ENCODE measurements around the gene ITCH. TPM values are rescaled to one million over a fixed set of nuclear protein-coding genes. Genes with fewer than 3 reads are reported as not detected.

ITCH gene
- total RNA-seq, 1 donor from 2014 or later: 54.8 TPM

GRCh38 chr20:34532756-34533155 is 169.7 kb downstream of the ITCH start:
- DNase-seq: no peak

GRCh38 chr20:34534391-34535165 is 171.5 kb downstream of the ITCH start:
- DNase-seq: no peak

- no peak for DNase-seq
Measured at GRCh38 chr20:34535301-34535840, 172.3 kb downstream of the ITCH start.

GRCh38 chr20:34535857-34536256 is 172.8 kb downstream of the ITCH start:
- DNase-seq: no peak

- DNase-seq: no peak
Measured at GRCh38 chr20:34536798-34537394, 173.8 kb downstream of the ITCH start.

GRCh38 chr20:34537651-34538050 is 174.6 kb downstream of the ITCH start:
- DNase-seq: no peak

GRCh38 chr20:34538671-34539123 is 175.6 kb downstream of the ITCH start:
- DNase-seq: no peak

- DNase-seq: no peak
Measured at GRCh38 chr20:34539756-34540155, 176.7 kb downstream of the ITCH start.

- DNase-seq: no peak
Measured at GRCh38 chr20:34540596-34541263, 177.7 kb downstream of the ITCH start.

- DNase-seq: no peak
Measured at GRCh38 chr20:34541264-34541901, 178.3 kb downstream of the ITCH start.

- no peak for DNase-seq
Measured at GRCh38 chr20:34541917-34542316, 178.8 kb downstream of the ITCH start.

GRCh38 chr20:34542439-34542838 is 179.4 kb downstream of the ITCH start:
- no peak for DNase-seq

GRCh38 chr20:34543463-34544056 is 180.5 kb downstream of the ITCH start:
- DNase-seq: no peak

GRCh38 chr20:34544109-34544796 is 181.2 kb downstream of the ITCH start:
- no peak for DNase-seq

- DNase-seq: no peak
Measured at GRCh38 chr20:34546751-34547181, 183.7 kb downstream of the ITCH start.

GRCh38 chr20:34547844-34548613 is 185.0 kb downstream of the ITCH start:
- no peak for DNase-seq

GRCh38 chr20:34549291-34549928 is 186.3 kb downstream of the ITCH start:
- no peak for DNase-seq

GRCh38 chr20:34549929-34550305 is 186.8 kb downstream of the ITCH start:
- DNase-seq: no peak

GRCh38 chr20:34552569-34552968 is 189.5 kb downstream of the ITCH start:
- no peak for DNase-seq

GRCh38 chr20:34553366-34553867 is 190.3 kb downstream of the ITCH start:
- no peak for DNase-seq
